ENCODE measurements around the gene FICD.
"Not testable (repeated sequence)": the region's sequence is repeated elsewhere in the genome, so short reads cannot be mapped to it uniquely, and the experiment has no call there.

Gene FICD

GRCh38 chr12:108484845-108485244, 30.2 kb upstream of the FICD start:
- no peak overlapping the region for H3K4me3 ChIP-seq (replicated peaks; ENCODE audit: low read depth, low read length)
- no peak for TF ChIP-seq CTCF (IDR thresholded peaks at IDR 0.05; ENCODE audit: low read depth, low read length, missing control alignments)
- no peak for DNase-seq (ENCODE audit: extremely low read depth, low read depth)

- not testable (repeated sequence) for DNase-seq (ENCODE audit: extremely low read depth, low read depth); H3K4me3 ChIP-seq (replicated peaks; ENCODE audit: low read depth, low read length)
Measured at GRCh38 chr12:108485371-108485770, 29.7 kb upstream of the FICD start.

- H3K4me3 ChIP-seq (replicated peaks; ENCODE audit: low read depth, low read length); DNase-seq (ENCODE audit: extremely low read depth, low read depth): not testable (repeated sequence)
Measured at GRCh38 chr12:108487029-108487428, 28.0 kb upstream of the FICD start.

- DNase-seq (ENCODE audit: extremely low read depth, low read depth): no peak
- TF ChIP-seq CTCF (IDR thresholded peaks at IDR 0.05; ENCODE audit: low read depth, low read length, missing control alignments): no peak
- H3K4me3 ChIP-seq (replicated peaks; ENCODE audit: low read depth, low read length): no peak overlapping the region
Measured at GRCh38 chr12:108491256-108491655, 23.8 kb upstream of the FICD start.

GRCh38 chr12:108495054-108495453, 20.0 kb upstream of the FICD start:
- no peak for DNase-seq (ENCODE audit: extremely low read depth, low read depth)
- no peak overlapping the region for H3K4me3 ChIP-seq (replicated peaks; ENCODE audit: low read depth, low read length)
- peak; percentile 70 for TF ChIP-seq CTCF (IDR thresholded peaks at IDR 0.05; ENCODE audit: low read depth, low read length, missing control alignments)

GRCh38 chr12:108495823-108496579, 19.1 kb upstream of the FICD start:
- no peak overlapping the region for H3K4me3 ChIP-seq (replicated peaks; ENCODE audit: low read depth, low read length)
- DNase-seq (ENCODE audit: extremely low read depth, low read depth): no peak
- no peak for TF ChIP-seq CTCF (IDR thresholded peaks at IDR 0.05; ENCODE audit: low read depth, low read length, missing control alignments)

GRCh38 chr12:108498136-108498535, 16.9 kb upstream of the FICD start:
- DNase-seq (ENCODE audit: extremely low read depth, low read depth): no peak
- TF ChIP-seq CTCF (IDR thresholded peaks at IDR 0.05; ENCODE audit: low read depth, low read length, missing control alignments): no peak
- H3K4me3 ChIP-seq (replicated peaks; ENCODE audit: low read depth, low read length): no peak overlapping the region

GRCh38 chr12:108502922-108503321, 12.2 kb upstream of the FICD start:
- no peak for TF ChIP-seq CTCF (IDR thresholded peaks at IDR 0.05; ENCODE audit: low read depth, low read length, missing control alignments)
- no peak overlapping the region for H3K4me3 ChIP-seq (replicated peaks; ENCODE audit: low read depth, low read length)
- no peak for DNase-seq (ENCODE audit: extremely low read depth, low read depth)
